Measurements from ENCODE around the gene SPAG8. TPM values are rescaled to one million over a fixed set of nuclear protein-coding genes. Genes with fewer than 3 reads are reported as not detected.

Gene SPAG8
- total RNA-seq, 1 experiment from 2014 or later = 0.50 TPM

DNA sequence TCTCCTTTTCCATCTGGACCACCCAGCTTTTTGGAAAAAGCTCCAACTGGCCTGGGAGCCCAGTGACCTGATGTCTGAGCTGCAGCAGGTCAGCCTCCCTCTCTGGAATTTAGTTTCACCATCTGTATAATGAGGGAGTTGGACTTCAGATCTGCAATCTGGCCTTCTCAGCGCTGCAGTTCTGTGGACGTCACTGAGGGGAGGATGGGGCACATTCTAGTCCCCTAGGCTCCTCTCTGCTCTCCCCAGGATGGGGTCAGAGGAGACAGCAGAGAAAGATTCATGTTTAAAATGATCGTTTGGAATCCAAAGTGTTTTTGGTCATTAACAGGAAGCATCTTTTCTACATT, 47.9 kb upstream of the SPAG8 start:
- H2AFZ ChIP-seq (ENCODE audit: low read length) = no peak overlapping the region
- no CpG with 5 or more reads among the region's 3 CpGs for WGBS (ENCODE audit: extremely low coverage, insufficient read length, low lambda C conversion rate)
- no peaks in the 10 kb centered on the region for H3K79me2 ChIP-seq (ENCODE audit: insufficient read depth, low read length)
- no peak overlapping the region for H4K5ac ChIP-seq (ENCODE audit: insufficient read length, low read depth, low read length)
- H3K23me2 ChIP-seq (ENCODE audit: insufficient read length, low read depth, low read length, poor library complexity, severe bottlenecking) = no peaks in the 10 kb centered on the region
- H3K4me1 ChIP-seq (ENCODE audit: insufficient read depth, low read length) = no peaks in the 10 kb centered on the region
- H3K4me2 ChIP-seq (ENCODE audit: insufficient read depth, insufficient read length, low read length) = no peak overlapping the region
- H3K27ac ChIP-seq (ENCODE audit: insufficient read length, low read depth, low read length) = no peak overlapping the region
- H4K20me1 ChIP-seq (ENCODE audit: control insufficient read depth, insufficient read depth, insufficient read length) = no peaks in the 10 kb centered on the region
- H4K8ac ChIP-seq (replicated peaks; ENCODE audit: insufficient read length, low read depth, low read length) = no peak overlapping the region
- H4K91ac ChIP-seq (ENCODE audit: insufficient read length, low read depth, low read length) = no peak overlapping the region
- Mint-ChIP-seq H3K4me3 (no peak overlapping the region), H3K27me3 (ENCODE audit: low read depth) (peaks cover 42% of the 10 kb centered on the region), H3K36me3 (ENCODE audit: insufficient read depth in 1 of 3, low read depth in 3 of 3) (no peaks in the 10 kb centered on the region), H3K4me1 (peaks cover 6% of the 10 kb centered on the region in 2 experiments), H3K9me3 (no peaks in the 10 kb centered on the region), H3K27ac (no peak overlapping the region)
- DNase-seq = no peak
- H3T11ph ChIP-seq (ENCODE audit: low read length) = no peak overlapping the region
- H3K23ac ChIP-seq (ENCODE audit: insufficient read length, low read depth, low read length) = no peak overlapping the region
- H2BK120ac ChIP-seq (ENCODE audit: low read depth, low read length, poor library complexity, severe bottlenecking) = no peak overlapping the region
- no peak overlapping the region for H2AK5ac ChIP-seq (ENCODE audit: insufficient read length, low read length)
- no peak overlapping the region for H2BK20ac ChIP-seq (ENCODE audit: low read depth, low read length, poor library complexity, severe bottlenecking)
- H3K14ac ChIP-seq (ENCODE audit: insufficient read depth, low read length) = no peak overlapping the region
- no peak overlapping the region for H3K9ac ChIP-seq (ENCODE audit: extremely low read depth, insufficient read length, low read length)
- H3K56ac ChIP-seq (ENCODE audit: insufficient read length, low read depth, low read length) = no peak overlapping the region
- no peaks in the 10 kb centered on the region for H3K27me3 ChIP-seq (ENCODE audit: insufficient read depth, low read length)
- H3K9me3 ChIP-seq (ENCODE audit: control insufficient read depth, low read depth, low read length) = no peaks in the 10 kb centered on the region
- H3K18ac ChIP-seq (ENCODE audit: insufficient read length, low read depth, low read length) = no peak overlapping the region
- H3K79me1 ChIP-seq (ENCODE audit: insufficient read depth, low read depth, low read length, poor library complexity, severe bottlenecking) = no peaks in the 10 kb centered on the region
- H2BK15ac ChIP-seq (ENCODE audit: low read depth, low read length) = no peak overlapping the region
- TF ChIP-seq, protein P1, sequence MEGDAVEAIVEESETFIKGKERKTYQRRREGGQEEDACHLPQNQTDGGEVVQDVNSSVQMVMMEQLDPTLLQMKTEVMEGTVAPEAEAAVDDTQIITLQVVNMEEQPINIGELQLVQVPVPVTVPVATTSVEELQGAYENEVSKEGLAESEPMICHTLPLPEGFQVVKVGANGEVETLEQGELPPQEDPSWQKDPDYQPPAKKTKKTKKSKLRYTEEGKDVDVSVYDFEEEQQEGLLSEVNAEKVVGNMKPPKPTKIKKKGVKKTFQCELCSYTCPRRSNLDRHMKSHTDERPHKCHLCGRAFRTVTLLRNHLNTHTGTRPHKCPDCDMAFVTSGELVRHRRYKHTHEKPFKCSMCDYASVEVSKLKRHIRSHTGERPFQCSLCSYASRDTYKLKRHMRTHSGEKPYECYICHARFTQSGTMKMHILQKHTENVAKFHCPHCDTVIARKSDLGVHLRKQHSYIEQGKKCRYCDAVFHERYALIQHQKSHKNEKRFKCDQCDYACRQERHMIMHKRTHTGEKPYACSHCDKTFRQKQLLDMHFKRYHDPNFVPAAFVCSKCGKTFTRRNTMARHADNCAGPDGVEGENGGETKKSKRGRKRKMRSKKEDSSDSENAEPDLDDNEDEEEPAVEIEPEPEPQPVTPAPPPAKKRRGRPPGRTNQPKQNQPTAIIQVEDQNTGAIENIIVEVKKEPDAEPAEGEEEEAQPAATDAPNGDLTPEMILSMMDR (conservative IDR thresholded peaks at IDR 0.05) = no peak
- H3K4ac ChIP-seq (ENCODE audit: low read depth, low read length) = no peak overlapping the region
- H2BK5ac ChIP-seq (ENCODE audit: insufficient read length, low read length) = no peak overlapping the region
- no peak overlapping the region for H2BK12ac ChIP-seq (ENCODE audit: insufficient read length, low read depth, low read length)

Data from H9 (cell line).